HG03521 (cell line): ENCODE data around the gene TMEM30B.

Source experiments
- ATAC-seq: cut with Tn5 transposase; IDR thresholded peaks from one replicate; pipeline ENCODE4 v1.9.1; 2021; ENCODE audit warnings: mild to moderate bottlenecking, moderate library complexity; ENCODE audit not compliant: unreplicated experiment

Gene TMEM30B

GRCh38 chr14:61238611-61239245, 42.4 kb downstream of the TMEM30B start:
- ATAC-seq: no peak

GRCh38 chr14:61234215-61234916, 46.8 kb downstream of the TMEM30B start:
- no peak for ATAC-seq

DNA sequence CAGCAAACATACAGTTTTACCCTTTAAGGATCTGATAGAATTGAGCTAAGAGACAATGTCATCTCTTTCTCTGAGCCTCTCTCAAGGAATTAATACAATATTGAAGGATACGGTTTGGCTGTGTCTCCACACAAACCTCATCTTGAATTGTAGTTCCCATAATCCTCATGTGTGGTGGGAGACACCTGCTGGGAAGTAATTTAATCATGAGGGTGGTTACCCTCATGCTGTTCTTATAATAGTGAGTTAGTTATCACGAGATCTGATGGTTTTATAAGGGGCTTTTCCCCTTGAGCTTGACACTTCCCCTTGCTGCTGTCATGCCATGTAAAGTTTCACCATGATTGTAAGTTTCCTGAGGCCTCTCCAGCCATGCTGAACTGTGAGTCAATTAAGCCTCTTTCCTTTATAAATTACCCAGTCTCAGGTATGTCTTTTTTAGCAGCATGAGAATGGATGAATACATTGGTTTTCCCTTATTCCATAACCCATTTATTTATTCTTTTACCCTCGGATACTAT, 47.6 kb downstream of the TMEM30B start:
- ATAC-seq: no peak

GRCh38 chr14:61231810-61232209, 49.3 kb downstream of the TMEM30B start:
- ATAC-seq: no peak

- ATAC-seq: no peak
These were observed 51.2 kb downstream of the TMEM30B start for GRCh38 chr14:61229981-61230380.

GRCh38 chr14:61229475-61229888, 51.7 kb downstream of the TMEM30B start:
- no peak for ATAC-seq

DNA sequence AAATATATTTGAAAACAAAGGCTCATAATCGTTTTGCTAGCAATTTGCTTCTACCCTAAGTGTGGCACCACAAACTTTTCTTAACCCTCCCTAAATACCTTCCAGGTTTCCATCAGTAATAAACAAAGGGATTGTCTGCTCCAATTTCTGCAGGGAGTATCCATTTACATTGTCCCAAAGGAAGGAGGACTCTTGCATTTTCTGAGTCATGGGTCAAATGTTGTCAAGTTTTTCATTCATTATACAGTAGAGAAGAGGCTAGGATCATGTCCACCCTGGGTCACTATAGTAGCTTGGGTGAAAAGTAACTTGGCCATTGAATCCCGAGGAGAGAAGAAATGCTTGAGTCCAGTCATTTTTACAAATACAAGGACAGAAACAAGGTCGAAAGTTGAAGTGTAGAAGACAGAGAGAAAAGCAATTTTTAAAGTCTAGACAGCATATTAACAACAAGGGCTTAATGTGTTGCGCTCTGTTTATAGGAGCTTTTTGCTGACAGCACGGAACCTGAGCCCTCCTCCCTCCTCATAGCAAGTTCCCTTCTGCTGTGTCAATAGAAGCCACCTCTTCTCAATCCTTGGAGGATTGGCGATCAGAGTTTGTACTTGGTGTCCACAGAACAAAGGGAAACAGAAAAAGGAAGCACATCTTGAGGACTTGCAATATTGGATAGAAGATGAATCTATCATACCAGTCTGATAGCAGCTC, 53.1 kb downstream of the TMEM30B start:
- ATAC-seq: no peak
